ENCODE results near the gene DTX1. TPM values are rescaled to one million over a fixed set of nuclear protein-coding genes. Genes with fewer than 3 reads are reported as not detected.

The DTX1 gene
- total RNA-seq (ENCODE audit: unreplicated experiment): 4.3 TPM
- long read RNA-seq: 0 reads

GRCh38 chr12:113056631-113057488, at the start of gene DTX1:
TSS of gene DTX1 (plus strand) at chr12:113056730. CDS start at chr12:113058193, 1,463 bp downstream.
- TF ChIP-seq, protein P1, sequence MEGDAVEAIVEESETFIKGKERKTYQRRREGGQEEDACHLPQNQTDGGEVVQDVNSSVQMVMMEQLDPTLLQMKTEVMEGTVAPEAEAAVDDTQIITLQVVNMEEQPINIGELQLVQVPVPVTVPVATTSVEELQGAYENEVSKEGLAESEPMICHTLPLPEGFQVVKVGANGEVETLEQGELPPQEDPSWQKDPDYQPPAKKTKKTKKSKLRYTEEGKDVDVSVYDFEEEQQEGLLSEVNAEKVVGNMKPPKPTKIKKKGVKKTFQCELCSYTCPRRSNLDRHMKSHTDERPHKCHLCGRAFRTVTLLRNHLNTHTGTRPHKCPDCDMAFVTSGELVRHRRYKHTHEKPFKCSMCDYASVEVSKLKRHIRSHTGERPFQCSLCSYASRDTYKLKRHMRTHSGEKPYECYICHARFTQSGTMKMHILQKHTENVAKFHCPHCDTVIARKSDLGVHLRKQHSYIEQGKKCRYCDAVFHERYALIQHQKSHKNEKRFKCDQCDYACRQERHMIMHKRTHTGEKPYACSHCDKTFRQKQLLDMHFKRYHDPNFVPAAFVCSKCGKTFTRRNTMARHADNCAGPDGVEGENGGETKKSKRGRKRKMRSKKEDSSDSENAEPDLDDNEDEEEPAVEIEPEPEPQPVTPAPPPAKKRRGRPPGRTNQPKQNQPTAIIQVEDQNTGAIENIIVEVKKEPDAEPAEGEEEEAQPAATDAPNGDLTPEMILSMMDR (IDR thresholded peaks at IDR 0.05; ENCODE audit: partially characterized antibody, unreplicated experiment): no peak
- no peaks in the 10 kb centered on the region for H3K9me3 Mint-ChIP-seq (ENCODE audit: unreplicated experiment)
- peaks cover 11% of the 10 kb centered on the region for H3K27me3 Mint-ChIP-seq (ENCODE audit: unreplicated experiment)
- no peak within 1 kb of the TSS for H3K27ac Mint-ChIP-seq (ENCODE audit: unreplicated experiment)
- DNase-seq: no peak
- peak within 1 kb of the TSS; percentile 55 for H3K4me3 Mint-ChIP-seq (ENCODE audit: unreplicated experiment)
- no peaks in the 10 kb centered on the region for H3K36me3 Mint-ChIP-seq (ENCODE audit: unreplicated experiment)
- no peaks in the 10 kb centered on the region for H3K4me1 Mint-ChIP-seq (ENCODE audit: low read depth, unreplicated experiment)

GRCh38 chr12:113007166-113007565, 49.4 kb upstream of the DTX1 start:
- Mint-ChIP-seq H3K36me3 (ENCODE audit: unreplicated experiment) (peaks cover 6% of the 10 kb centered on the region), H3K27me3 (ENCODE audit: unreplicated experiment) (no peaks in the 10 kb centered on the region), H3K4me3 (ENCODE audit: unreplicated experiment) (no peak overlapping the region), H3K4me1 (ENCODE audit: low read depth, unreplicated experiment) (no peaks in the 10 kb centered on the region), H3K27ac (ENCODE audit: unreplicated experiment) (no peak overlapping the region), H3K9me3 (ENCODE audit: unreplicated experiment) (peaks cover 3% of the 10 kb centered on the region)
- TF ChIP-seq, protein P1 (IDR thresholded peaks at IDR 0.05; ENCODE audit: partially characterized antibody, unreplicated experiment): no peak
- DNase-seq: no peak

GRCh38 chr12:113010701-113011100, 45.8 kb upstream of the DTX1 start:
- Mint-ChIP-seq H3K27me3 (ENCODE audit: unreplicated experiment) (peaks cover 1% of the 10 kb centered on the region), H3K9me3 (ENCODE audit: unreplicated experiment) (peaks cover 4% of the 10 kb centered on the region), H3K36me3 (ENCODE audit: unreplicated experiment) (peaks cover 12% of the 10 kb centered on the region), H3K4me1 (ENCODE audit: low read depth, unreplicated experiment) (no peaks in the 10 kb centered on the region), H3K4me3 (ENCODE audit: unreplicated experiment) (no peak overlapping the region), H3K27ac (ENCODE audit: unreplicated experiment) (no peak overlapping the region)
- TF ChIP-seq, protein P1 (IDR thresholded peaks at IDR 0.05; ENCODE audit: partially characterized antibody, unreplicated experiment): no peak
- no peak for DNase-seq

DNA sequence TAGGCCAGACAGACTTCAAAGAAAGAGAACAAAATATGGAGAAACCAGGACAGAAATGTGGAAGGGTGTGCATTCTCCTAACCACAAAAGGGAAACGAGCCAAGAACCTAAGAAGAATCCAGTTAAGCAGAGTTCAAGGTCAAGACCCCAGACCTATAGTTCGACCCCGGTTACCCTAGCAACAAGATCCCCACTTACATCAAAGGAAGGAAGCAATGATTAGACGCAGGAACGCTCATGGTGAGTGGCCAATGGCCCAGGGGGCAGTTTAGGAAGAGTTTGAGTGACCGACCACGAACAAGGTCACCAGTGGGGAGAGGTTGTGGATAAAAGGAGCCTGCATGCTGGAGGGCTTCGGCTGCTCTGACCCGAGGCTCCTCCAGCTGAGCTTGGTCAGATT, 42.0 kb upstream of the DTX1 start:
- Mint-ChIP-seq H3K4me3 (ENCODE audit: unreplicated experiment) (no peak overlapping the region), H3K4me1 (ENCODE audit: low read depth, unreplicated experiment) (no peaks in the 10 kb centered on the region), H3K27ac (ENCODE audit: unreplicated experiment) (no peak overlapping the region), H3K27me3 (ENCODE audit: unreplicated experiment) (peaks cover 5% of the 10 kb centered on the region), H3K36me3 (ENCODE audit: unreplicated experiment) (peaks cover 6% of the 10 kb centered on the region), H3K9me3 (ENCODE audit: unreplicated experiment) (peaks cover 2% of the 10 kb centered on the region)
- DNase-seq: no peak
- TF ChIP-seq, protein P1 (IDR thresholded peaks at IDR 0.05; ENCODE audit: partially characterized antibody, unreplicated experiment): no peak

DNA sequence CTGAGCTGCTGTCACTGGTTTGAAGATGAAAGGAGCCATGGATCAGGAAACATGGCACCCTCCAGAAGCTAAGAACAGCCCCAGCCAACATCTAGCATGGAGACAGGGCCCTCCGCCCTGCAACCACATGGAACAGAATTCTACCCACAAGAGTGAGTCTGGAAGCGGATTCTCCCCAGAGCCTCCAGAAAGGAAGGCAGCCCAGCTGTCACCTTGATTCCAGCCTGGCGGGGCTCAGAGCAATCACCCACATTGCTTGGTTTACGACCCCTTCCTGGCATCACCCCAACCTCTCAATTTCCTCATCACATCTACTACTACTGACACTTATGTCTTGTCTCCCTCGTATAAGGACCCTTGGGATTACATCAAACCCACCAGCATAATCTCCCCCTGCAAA, 39.7 kb upstream of the DTX1 start:
- H3K4me1 Mint-ChIP-seq (ENCODE audit: low read depth, unreplicated experiment): no peaks in the 10 kb centered on the region
- no peak for DNase-seq
- peaks cover 3% of the 10 kb centered on the region for H3K9me3 Mint-ChIP-seq (ENCODE audit: unreplicated experiment)
- H3K36me3 Mint-ChIP-seq (ENCODE audit: unreplicated experiment): peaks cover 6% of the 10 kb centered on the region
- H3K27me3 Mint-ChIP-seq (ENCODE audit: unreplicated experiment): peaks cover 5% of the 10 kb centered on the region
- H3K4me3 Mint-ChIP-seq (ENCODE audit: unreplicated experiment): no peak overlapping the region
- H3K27ac Mint-ChIP-seq (ENCODE audit: unreplicated experiment): no peak overlapping the region
- TF ChIP-seq, protein P1 (IDR thresholded peaks at IDR 0.05; ENCODE audit: partially characterized antibody, unreplicated experiment): no peak
